Keratinocyte (primary cell): ENCODE measurements around the gene TMEM107.

ENCODE experiments used
- EZH2 ChIP-seq: IDR thresholded peaks from one replicate; pipeline ENCODE4 v1.6.1; 2012; ENCODE audit warnings: inconsistent platforms, mild to moderate bottlenecking, low read length, moderate library complexity
- TF ChIP-seq, protein P1 (sequence below), 3 experiments: IDR thresholded peaks in 1 of 3; conservative IDR thresholded peaks in 1 of 3; optimal IDR thresholded peaks in 1 of 3; 2 replicates in 2 of 3; 3 replicates in 1 of 3; pipeline versions ENCODE3 to v1.5.1; 2011; ENCODE audit warnings: low read length in 3 of 3, mild to moderate bottlenecking in 3 of 3, moderate library complexity in 2 of 3, control low read depth in 1 of 3, inconsistent platforms in 1 of 3; ENCODE audit not compliant: insufficient read depth in 2 of 3; ENCODE audit errors: extremely low read depth in 1 of 3

DNA sequence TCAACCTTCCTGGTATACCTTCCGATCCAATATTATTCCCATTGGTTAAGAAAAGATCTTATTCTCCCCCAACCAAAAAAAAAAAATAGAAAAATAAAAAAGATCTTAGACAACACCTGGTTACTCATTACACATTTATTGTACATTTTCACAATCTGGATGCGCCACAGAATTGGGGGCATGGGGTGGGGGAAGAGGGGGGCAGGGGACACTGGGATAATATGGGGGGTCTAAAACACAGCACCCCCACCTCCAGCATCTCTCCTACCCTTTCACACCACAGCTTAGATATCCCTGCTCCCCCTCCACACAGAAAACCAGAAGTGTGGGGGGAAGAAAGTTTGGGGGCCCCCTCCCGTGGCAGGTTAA lies 17.2 kb downstream of the TMEM107 start:
- TF ChIP-seq, protein P1, sequence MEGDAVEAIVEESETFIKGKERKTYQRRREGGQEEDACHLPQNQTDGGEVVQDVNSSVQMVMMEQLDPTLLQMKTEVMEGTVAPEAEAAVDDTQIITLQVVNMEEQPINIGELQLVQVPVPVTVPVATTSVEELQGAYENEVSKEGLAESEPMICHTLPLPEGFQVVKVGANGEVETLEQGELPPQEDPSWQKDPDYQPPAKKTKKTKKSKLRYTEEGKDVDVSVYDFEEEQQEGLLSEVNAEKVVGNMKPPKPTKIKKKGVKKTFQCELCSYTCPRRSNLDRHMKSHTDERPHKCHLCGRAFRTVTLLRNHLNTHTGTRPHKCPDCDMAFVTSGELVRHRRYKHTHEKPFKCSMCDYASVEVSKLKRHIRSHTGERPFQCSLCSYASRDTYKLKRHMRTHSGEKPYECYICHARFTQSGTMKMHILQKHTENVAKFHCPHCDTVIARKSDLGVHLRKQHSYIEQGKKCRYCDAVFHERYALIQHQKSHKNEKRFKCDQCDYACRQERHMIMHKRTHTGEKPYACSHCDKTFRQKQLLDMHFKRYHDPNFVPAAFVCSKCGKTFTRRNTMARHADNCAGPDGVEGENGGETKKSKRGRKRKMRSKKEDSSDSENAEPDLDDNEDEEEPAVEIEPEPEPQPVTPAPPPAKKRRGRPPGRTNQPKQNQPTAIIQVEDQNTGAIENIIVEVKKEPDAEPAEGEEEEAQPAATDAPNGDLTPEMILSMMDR (optimal IDR thresholded peaks at IDR 0.05 in 1 of 3, IDR thresholded peaks at IDR 0.05 in 1 of 3, conservative IDR thresholded peaks at IDR 0.05 in 1 of 3; ENCODE audit: extremely low read depth in 1 of 3, insufficient read depth in 2 of 3, low read length in 3 of 3), result no peak
- no peak for TF ChIP-seq EZH2
